ENCODE data around the gene LPAR3.

DNA sequence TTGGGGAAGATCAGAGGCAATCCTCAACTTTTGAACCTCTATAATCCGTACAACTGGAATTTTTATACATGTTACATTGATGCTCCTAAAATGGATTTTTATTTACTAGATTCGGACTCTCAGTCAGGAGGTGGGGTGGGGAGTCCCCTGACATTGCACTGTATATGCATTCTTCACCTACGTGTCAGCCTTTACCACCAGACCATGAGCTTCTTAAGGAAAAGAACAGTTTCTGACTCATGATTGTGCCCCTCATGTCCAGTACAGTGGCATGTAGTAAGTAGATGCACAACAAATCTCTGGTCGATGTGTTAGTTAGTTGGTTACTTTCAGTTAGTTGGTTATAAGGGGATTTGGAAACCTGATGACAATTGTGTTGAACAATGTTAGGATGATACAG, 15.4 kb downstream of the LPAR3 start:
- TF ChIP-seq POLR2A (IDR thresholded peaks at IDR 0.05; ENCODE audit: low read depth, low read length) (no peak), POLR2AphosphoS5 (IDR thresholded peaks at IDR 0.05; ENCODE audit: low read depth, low read length) (no peak), TAF1 (IDR thresholded peaks at IDR 0.05; ENCODE audit: low read depth, low read length) (no peak), SPI1 (IDR thresholded peaks at IDR 0.05; ENCODE audit: low read depth, low read length) (no peak)

All from GM12891 (cell line).